GM19467 (cell line): ENCODE measurements around the gene BRD7.

Experiments used
- ATAC-seq: cut with Tn5 transposase; IDR thresholded peaks from one replicate; pipeline ENCODE4 v1.9.1; 2021; ENCODE audit warnings: mild to moderate bottlenecking, moderate library complexity; ENCODE audit not compliant: unreplicated experiment

Gene BRD7

GRCh38 chr16:50304467-50305440 lies 64.0 kb downstream of the BRD7 start:
- no peak for ATAC-seq

- no peak for ATAC-seq
Measured at GRCh38 chr16:50303605-50304466, 65.0 kb downstream of the BRD7 start.

- no peak for ATAC-seq
Measured at GRCh38 chr16:50303041-50303604, 65.7 kb downstream of the BRD7 start.

GRCh38 chr16:50302472-50303005 lies 66.2 kb downstream of the BRD7 start:
- ATAC-seq: no peak

- no peak for ATAC-seq
Measured at GRCh38 chr16:50301626-50302471, 66.9 kb downstream of the BRD7 start.

GRCh38 chr16:50300942-50301625 lies 67.7 kb downstream of the BRD7 start:
- ATAC-seq: no peak

GRCh38 chr16:50299508-50300105 lies 69.2 kb downstream of the BRD7 start:
- no peak for ATAC-seq

GRCh38 chr16:50298591-50299507 lies 69.9 kb downstream of the BRD7 start:
- ATAC-seq: no peak

- no peak for ATAC-seq
Measured at GRCh38 chr16:50298075-50298460, 70.7 kb downstream of the BRD7 start.

GRCh38 chr16:50297301-50298074 lies 71.3 kb downstream of the BRD7 start:
- ATAC-seq: no peak

- no peak for ATAC-seq
Measured at GRCh38 chr16:50296807-50297206, 72.0 kb downstream of the BRD7 start.

- no peak for ATAC-seq
Measured at GRCh38 chr16:50295541-50296132, 73.2 kb downstream of the BRD7 start.

GRCh38 chr16:50294955-50295354 lies 73.8 kb downstream of the BRD7 start:
- ATAC-seq: no peak

- ATAC-seq: no peak
Measured at GRCh38 chr16:50293994-50294855, 74.6 kb downstream of the BRD7 start.

- no peak for ATAC-seq
Measured at GRCh38 chr16:50293041-50293783, 75.6 kb downstream of the BRD7 start.
